ENCODE measurements around the gene MYOG.

Gene MYOG

DNA sequence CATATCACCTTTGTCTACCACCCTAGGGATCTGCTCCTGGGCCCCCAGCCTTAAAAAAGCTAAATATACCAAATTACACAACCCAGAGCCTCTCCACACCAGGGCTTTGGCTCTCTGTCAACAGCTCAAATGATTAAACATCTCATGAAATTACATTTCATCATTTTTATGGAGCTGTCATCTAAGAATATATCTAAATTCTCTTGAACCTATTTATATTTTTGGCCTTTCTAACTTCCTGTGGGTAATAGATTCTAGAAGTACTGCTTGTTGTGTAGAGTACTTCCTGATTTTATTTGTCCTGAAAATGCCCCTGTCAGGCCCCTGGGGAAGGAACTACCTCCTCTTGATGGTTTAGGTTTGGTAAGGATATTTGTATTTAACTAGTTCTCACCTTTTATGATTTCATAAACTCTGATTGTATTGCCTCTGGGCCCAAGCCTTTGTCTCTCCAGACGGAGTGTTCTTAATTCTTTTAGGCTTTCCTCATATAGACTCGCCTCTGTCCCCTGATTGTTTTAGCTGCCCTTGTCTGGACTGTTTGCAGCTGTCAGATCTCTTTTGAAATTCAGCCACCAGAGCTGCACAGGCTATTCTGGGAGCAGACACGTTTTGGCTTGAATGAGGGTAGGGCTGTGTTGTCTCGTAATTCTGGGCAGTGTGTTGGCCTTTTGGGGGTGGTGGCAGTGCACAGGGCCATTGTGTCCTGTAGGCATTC is 16.6 kb downstream of the MYOG start:
- no peak for DNase-seq

- DNase-seq = no peak
Observed at GRCh38 chr1:203066965-203067364, 18.8 kb downstream of the MYOG start.

- no peak for DNase-seq
Observed at GRCh38 chr1:203065986-203066385, 19.8 kb downstream of the MYOG start.

- DNase-seq = no peak
Observed at GRCh38 chr1:203065191-203065590, 20.6 kb downstream of the MYOG start.

GRCh38 chr1:203063287-203063686 is 22.5 kb downstream of the MYOG start:
- no peak for DNase-seq

- DNase-seq = no peak
Observed at GRCh38 chr1:203060115-203060514, 25.7 kb downstream of the MYOG start.

DNA sequence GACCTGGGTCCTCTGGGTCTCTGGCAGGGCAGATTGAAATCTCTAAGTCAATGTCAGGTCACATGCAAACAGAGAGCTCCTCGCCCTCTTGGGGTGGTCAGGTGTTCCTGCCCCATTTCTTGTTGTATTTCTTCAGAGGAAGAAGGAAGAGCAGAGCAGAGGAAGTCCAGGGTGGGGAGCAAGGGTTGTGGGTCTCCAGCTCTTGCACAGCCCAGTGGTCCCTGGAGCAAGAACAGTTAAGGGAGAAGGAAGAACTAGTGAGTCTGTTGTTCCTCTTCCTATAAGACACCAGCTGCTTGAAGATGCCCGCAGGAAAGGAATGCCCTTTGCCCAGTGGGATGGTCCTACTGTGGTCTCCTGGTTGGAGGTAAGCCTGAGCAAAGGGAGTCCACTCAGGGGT is 26.3 kb downstream of the MYOG start:
- no peak for DNase-seq

DNA sequence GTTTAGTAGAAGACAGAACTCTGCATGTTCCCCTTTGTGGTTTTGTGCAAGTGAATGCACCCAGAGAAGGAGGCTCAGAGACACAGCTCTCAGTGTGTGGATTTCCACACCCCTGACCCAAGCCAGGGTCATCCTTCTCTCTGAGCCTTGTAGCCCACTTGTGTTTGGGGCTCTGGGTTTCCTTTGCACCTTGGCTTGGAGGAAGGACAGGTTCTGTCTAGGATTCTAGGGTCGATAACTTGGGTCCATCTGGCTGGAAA is 27.2 kb downstream of the MYOG start:
- no peak for DNase-seq

DNA sequence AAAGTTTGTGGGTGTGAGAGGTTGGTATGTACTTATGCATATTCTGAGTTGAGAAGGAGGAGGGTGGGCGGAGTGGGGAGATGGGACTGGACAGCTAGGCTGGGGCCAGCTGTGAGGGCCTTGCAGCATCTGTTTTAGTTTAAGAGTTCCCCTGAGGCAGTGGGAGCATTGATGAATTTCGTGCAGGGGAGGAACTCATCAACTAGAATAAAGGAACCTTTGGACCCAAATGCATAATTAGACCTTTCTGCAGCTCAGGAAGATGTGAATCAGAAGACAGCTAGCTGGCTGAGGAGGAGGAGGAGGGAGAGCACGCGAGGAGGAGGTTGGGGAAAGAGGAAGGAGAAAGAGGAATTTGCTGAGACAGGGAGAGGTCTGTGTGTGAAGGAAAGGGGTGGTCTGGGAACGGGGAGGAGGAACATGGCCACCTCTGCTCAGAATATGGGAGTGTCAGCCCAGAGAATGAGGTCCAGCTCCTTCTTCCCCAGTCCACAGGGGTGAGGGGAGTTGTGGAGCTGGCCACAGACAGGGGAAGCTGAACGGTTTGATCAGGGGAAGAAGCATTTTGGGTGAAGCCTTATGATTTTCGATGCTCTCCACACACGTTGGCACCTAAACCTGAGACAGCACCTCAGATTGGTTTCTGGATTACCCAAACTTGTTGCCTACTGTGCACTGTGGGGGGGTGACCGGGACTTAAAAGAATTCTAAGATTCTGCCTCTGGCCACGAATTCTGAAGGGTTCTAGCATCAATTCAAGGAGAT is 27.7 kb downstream of the MYOG start:
- DNase-seq = no peak

- DNase-seq = no peak
Observed at GRCh38 chr1:203056516-203056915, 29.3 kb downstream of the MYOG start.

DNA sequence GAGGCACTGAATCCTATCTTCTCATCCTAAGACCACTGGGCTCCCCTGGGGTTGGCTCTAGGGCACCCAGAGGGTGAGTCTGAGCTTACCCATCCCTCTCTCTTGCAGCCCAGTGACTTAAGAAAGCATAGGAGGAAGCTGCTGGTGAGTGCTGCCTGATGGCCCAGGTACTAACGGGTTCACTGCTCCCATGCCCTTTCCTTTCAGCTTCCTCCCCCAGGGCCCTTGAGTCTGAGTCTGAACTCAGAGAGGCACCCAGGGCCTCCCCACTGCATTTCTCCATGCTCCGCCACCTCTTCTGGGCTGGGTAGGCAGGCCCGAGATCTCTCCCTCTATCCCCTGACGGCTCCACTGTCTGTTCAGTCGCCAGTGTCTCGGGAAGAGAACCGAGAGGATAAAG is 29.8 kb downstream of the MYOG start:
- DNase-seq = no peak

DNA sequence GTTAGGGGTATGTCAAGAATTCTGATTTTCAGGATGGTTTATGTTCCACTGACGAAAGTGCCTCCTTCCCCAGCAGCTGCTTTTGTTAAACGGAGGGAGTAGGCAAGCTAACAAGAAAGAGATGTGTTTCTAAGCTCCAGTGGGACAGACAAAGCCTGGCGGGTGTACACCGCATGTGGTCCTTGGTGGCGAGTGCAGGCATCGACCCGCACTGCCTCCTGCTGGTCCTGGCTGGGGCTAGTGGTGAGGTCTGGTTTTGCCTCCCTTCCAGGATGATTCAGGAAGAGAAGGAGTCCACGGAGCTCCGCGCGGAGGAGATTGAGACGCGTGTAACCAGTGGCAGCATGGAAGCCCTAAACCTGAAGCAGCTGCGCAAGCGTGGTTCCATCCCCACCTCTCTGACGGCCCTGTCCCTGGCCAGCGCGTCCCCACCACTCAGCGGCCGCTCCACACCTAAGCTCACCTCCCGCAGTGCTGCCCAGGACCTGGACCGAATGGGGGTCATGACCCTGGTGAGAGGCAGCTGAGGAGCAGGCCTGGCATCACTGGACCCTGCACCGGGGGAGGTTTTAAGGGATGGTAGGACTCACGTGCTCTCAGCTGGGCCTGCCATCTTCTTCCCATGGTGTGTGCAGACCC is 30.5 kb downstream of the MYOG start:
- DNase-seq = no peak

DNA sequence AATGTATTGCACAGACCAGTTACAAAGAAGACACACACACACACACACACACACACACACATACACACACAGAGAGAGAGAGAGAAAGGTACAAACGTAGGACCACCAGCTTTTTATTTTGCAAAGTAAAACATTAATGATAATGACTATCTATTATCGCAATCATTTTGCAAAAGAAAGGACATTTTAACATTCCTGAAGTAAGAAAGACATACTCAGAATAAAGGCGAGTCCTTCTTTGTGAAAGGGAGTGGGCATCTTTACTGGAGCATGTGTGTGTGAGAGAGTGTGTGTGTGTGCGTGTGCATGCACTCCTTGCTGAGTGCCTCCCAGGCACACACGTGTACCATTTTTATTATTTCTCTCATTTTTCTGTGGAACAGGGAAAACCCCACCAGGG is 31.2 kb downstream of the MYOG start:
- DNase-seq = no peak

- no peak for DNase-seq
Observed at GRCh38 chr1:203054184-203054583, 31.6 kb downstream of the MYOG start.

DNA sequence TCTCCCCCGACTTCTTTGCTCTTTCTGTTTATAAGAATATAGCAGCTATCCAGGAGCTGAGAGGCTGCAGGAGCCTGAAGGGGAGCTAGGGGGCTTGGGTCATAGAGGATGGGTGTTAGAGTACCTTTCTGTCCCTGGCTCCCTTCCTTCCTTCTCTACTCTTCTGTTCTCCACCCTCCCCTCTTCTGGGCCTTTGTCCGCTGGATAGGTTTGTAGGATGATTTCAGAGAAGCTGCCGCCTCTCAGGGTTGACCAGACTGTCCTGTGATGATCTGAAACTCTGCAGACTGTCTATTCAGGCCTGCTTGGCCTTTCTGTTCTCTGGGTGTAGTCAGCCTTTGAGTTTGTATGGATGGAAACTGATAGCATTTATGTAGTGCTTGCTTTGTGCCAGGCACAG is 33.2 kb downstream of the MYOG start:
- no peak for DNase-seq

GRCh38 chr1:203051841-203052324 is 33.9 kb downstream of the MYOG start:
- DNase-seq = no peak

- DNase-seq = no peak
Observed at GRCh38 chr1:203050826-203051225, 35.0 kb downstream of the MYOG start.

DNA sequence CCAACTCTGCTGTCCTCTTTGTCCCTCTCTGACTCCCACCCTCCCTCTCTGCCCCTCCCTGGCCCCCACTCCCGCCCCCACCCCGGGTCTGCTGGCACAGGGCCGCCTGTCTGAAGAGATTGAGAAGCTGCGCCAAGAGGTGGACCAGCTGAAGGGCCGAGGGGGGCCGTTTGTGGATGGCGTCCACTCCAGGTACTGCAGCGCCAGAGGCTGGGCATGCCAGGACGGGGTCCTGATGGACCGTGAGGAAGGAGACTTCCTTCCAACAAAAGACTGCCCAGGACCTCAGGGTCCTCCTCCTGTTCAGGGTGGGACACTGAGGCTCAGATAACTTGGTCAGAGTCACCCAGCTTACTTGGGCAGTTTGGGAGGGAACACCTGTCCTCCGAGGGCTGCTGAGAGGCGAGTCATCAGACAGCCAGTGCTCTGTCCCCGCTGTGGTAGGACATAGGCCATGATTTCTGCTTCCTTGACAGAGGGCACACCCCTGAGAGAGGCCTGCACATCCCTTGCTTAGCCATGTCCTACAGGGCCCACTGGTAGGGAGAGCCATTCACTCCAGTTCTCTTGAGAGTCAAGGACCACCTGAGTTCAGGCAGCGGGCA is 36.1 kb downstream of the MYOG start:
- DNase-seq = no peak

DNA sequence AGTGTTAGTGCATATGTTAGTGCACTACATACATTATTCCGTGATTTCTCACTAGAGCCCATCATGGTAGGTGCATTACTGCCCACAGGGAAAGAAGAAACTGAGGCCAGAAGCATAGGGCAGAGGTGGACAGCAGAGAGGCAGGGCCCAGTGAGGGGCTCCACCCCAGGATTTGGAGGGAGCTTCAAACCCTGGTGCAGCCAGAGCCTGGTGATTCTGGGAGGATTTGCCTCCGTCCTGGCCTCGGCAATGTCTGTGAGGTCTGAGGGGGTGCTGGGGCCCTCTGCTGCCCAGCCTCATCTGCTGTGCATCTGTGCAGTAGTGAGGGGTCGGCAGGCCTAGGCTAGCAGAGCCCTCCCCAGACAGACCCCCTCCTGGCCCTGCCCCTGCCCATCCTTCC is 36.7 kb downstream of the MYOG start:
- no peak for DNase-seq

GRCh38 chr1:203048555-203049051 is 37.2 kb downstream of the MYOG start:
- DNase-seq = no peak

- DNase-seq = no peak
Observed at GRCh38 chr1:203048086-203048485, 37.7 kb downstream of the MYOG start.

- DNase-seq = no peak
Observed at GRCh38 chr1:203046984-203047630, 38.7 kb downstream of the MYOG start.

Measured in CD4-positive, alpha-beta T cell treated with Interferon gamma for 1 hour (primary cell).